SHP77 (cell line): ENCODE measurements around the gene PLCB1.

ENCODE experiments used
- DNase-seq, 2 experiments: peaks; one replicate each; lab custom pipeline; 2025; lab: John Stamatoyannopoulos, UW

PLCB1 gene

GRCh38 chr20:8661229-8661952 lies 529.3 kb downstream of the PLCB1 start:
- no peak for DNase-seq

GRCh38 chr20:8662433-8662954 lies 530.4 kb downstream of the PLCB1 start:
- DNase-seq: no peak

- DNase-seq: no peak
Observed at GRCh38 chr20:8663424-8663823, 531.4 kb downstream of the PLCB1 start.

GRCh38 chr20:8664778-8665177 lies 532.7 kb downstream of the PLCB1 start:
- no peak for DNase-seq

- no peak for DNase-seq
Observed at GRCh38 chr20:8667306-8667705, 535.2 kb downstream of the PLCB1 start.

- DNase-seq: no peak
Observed at GRCh38 chr20:8670207-8670892, 538.3 kb downstream of the PLCB1 start.

- no peak for DNase-seq
Observed at GRCh38 chr20:8670893-8671215, 538.8 kb downstream of the PLCB1 start.

GRCh38 chr20:8671370-8671961 lies 539.4 kb downstream of the PLCB1 start:
- DNase-seq: no peak

GRCh38 chr20:8673116-8673515 lies 541.0 kb downstream of the PLCB1 start:
- DNase-seq: no peak

GRCh38 chr20:8675896-8676295 lies 543.8 kb downstream of the PLCB1 start:
- DNase-seq: no peak

- no peak for DNase-seq
Observed at GRCh38 chr20:8678098-8678776, 546.2 kb downstream of the PLCB1 start.

- DNase-seq: no peak
Observed at GRCh38 chr20:8689337-8689736, 557.3 kb downstream of the PLCB1 start.

- no peak for DNase-seq
Observed at GRCh38 chr20:8690074-8690473, 558.0 kb downstream of the PLCB1 start.

- no peak for DNase-seq
Observed at GRCh38 chr20:8693709-8694108, 561.6 kb downstream of the PLCB1 start.

GRCh38 chr20:8700756-8701155 lies 568.7 kb downstream of the PLCB1 start:
- no peak for DNase-seq

- no peak for DNase-seq
Observed at GRCh38 chr20:8706961-8707700, 575.1 kb downstream of the PLCB1 start.

GRCh38 chr20:8709627-8710026 lies 577.6 kb downstream of the PLCB1 start:
- DNase-seq: no peak

- no peak for DNase-seq
Observed at GRCh38 chr20:8711501-8711900, 579.4 kb downstream of the PLCB1 start.

GRCh38 chr20:8714206-8714605 lies 582.1 kb downstream of the PLCB1 start:
- no peak for DNase-seq

- no peak for DNase-seq
Observed at GRCh38 chr20:8718279-8718678, 586.2 kb downstream of the PLCB1 start.

GRCh38 chr20:8720089-8720488 lies 588.0 kb downstream of the PLCB1 start:
- no peak for DNase-seq

- DNase-seq: peak; percentile 60 to 77
Observed at GRCh38 chr20:8721098-8721497, 589.0 kb downstream of the PLCB1 start.
